Measurements from ENCODE around the gene TAF15. TPM values are rescaled to one million over a fixed set of nuclear protein-coding genes. Genes with fewer than 3 reads are reported as not detected.
A peak's percentile ranks its signal among the peaks of the same experiment; 100 is the strongest.

The TAF15 gene
- total and polyA plus RNA-seq, 11 donors: 30.1 to 151 (median 116) TPM

DNA sequence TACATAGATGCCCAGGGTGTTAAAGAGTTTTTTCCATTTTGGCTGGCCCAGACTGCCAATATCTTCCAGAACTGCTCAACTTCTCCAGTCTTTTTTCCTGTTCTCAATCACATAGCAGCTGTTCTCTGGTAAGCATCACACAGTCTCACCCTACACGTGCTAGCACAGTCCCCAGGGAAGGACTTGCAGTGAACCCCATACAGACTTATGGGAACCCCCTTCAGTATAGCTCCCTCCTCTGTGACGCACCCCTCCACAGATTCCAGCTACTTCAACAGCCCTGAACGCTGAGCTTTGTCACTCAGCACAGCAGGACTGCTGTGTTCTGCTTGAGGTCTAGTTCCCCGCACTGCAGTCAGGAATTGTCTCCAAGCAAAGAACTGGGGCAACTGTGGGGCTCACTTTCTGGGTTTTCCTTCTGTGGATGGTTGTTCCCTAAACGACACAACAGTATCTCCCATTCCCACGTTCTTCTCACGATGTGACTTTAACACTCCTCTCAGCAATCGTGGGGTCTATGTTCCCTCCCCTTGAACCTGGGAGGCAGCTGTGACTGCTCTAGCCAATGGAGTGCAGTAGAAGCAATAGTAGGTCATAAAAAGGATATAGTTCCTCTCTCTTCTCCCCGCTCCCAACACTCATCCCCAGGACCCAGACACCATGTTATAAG lies 17.5 kb upstream of the TAF15 start:
- WGBS, 4 donors: 68 to 74% (median 70%) methylated on average over 9 of the region's 9 CpGs
- no peak overlapping the region for H3K4me3 ChIP-seq
- ATAC-seq (no peak), DNase-seq (no peak)
- peaks cover 0 to 7% (median 0%) of the 10 kb centered on the region in 12 donors for H3K9me3 ChIP-seq
- H3K4me1 ChIP-seq: peaks cover 0 to 20% (median 10%) of the 10 kb centered on the region in 12 donors
- H3K36me3 ChIP-seq: no peaks in the 10 kb centered on the region
- peak overlapping the region in 1 of 12 donors; percentile 23 for H3K27ac ChIP-seq
- TF ChIP-seq POLR2A (IDR thresholded peaks at IDR 0.05): no peak
- TF ChIP-seq, protein P1, sequence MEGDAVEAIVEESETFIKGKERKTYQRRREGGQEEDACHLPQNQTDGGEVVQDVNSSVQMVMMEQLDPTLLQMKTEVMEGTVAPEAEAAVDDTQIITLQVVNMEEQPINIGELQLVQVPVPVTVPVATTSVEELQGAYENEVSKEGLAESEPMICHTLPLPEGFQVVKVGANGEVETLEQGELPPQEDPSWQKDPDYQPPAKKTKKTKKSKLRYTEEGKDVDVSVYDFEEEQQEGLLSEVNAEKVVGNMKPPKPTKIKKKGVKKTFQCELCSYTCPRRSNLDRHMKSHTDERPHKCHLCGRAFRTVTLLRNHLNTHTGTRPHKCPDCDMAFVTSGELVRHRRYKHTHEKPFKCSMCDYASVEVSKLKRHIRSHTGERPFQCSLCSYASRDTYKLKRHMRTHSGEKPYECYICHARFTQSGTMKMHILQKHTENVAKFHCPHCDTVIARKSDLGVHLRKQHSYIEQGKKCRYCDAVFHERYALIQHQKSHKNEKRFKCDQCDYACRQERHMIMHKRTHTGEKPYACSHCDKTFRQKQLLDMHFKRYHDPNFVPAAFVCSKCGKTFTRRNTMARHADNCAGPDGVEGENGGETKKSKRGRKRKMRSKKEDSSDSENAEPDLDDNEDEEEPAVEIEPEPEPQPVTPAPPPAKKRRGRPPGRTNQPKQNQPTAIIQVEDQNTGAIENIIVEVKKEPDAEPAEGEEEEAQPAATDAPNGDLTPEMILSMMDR (IDR thresholded peaks at IDR 0.05): no peak
- peaks cover 0 to 41% (median 7%) of the 10 kb centered on the region in 9 donors for H3K27me3 ChIP-seq
- intact Hi-C loops (cut with DNase I): no loop called here

DNA sequence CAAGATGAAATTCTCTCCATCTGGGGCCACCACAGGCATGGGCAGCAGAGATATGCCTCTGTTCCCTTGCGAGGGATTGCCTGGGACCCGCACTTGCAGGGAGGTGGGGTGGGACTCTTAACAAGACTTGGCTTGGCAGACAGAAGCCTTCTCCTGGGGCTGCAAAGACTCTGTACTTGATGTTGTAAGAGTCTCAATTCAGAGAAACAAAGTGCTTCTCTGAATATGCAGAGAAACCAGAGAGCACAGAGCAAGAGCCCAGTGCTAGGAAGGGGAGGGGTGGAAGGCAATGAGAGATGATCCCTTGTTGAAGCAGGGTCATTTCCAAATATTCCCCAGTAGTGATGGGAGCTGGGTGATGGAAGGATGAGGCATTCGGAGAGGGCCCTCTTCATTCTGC lies 16.0 kb upstream of the TAF15 start:
- H3K27ac ChIP-seq: no peak overlapping the region
- ATAC-seq (no peak), DNase-seq (no peak)
- TF ChIP-seq, protein P1 (IDR thresholded peaks at IDR 0.05): no peak
- no peak for TF ChIP-seq POLR2A (IDR thresholded peaks at IDR 0.05)
- peaks cover 0 to 20% (median 10%) of the 10 kb centered on the region in 12 donors for H3K4me1 ChIP-seq
- no peak overlapping the region for H3K4me3 ChIP-seq
- H3K36me3 ChIP-seq: no peaks in the 10 kb centered on the region
- H3K9me3 ChIP-seq: peaks cover 0 to 7% (median 0%) of the 10 kb centered on the region in 12 donors
- 70 to 90% (median 78%) methylated on average over 3 of the region's 3 CpGs for WGBS, 4 donors
- H3K27me3 ChIP-seq: peaks cover 0 to 41% (median 7%) of the 10 kb centered on the region in 9 donors
- intact Hi-C loops (cut with DNase I): no loop called here

DNA sequence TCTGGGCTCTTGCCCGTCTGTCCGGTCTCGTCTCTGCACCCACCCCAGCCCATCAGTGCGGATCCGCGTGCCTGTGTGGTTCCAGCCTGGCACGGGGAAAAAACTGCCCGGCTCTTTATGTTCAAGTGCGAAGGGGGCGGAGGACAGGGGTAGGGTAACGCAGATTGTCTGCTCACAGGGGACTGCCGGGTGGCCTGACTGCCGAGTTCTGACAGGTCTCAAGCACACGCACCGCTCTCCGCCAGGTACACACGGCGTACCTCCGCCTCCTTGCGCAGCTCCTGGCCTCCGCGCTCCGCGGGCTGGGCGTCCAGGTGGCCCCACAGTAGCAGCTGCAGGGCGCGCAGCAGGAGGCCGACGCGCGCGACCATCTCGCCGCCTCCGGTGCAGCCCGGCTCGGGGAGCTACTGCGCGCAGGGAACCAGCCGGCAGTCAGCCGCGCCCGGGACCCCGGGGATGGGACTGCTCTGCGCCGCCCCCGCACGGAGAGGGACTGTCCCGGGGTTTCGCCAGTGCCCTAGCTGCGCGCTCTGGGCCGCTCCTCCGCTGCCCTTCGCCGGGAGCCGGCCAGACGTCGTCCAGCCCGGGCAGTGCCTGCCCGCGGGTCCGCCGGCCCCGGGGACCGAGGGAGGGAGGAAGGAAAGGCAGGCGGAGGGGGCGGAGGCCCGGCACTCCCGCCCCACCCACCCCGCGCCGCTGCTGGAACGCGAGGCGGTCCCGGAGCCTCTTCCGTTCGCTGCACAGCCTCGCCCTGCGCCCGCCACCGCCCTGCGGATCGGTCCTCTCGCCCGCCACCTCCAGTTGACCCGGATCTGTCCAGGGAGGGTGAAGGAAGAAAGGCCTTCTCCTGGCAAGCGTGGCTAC lies 14.0 kb upstream of the TAF15 start, which contains the start of gene MMP28:
MMP28 (minus strand) TSS at position 635 of the 864 bp plus-strand sequence; CDS start at position 371, 264 bp downstream.
- Histone ChIP-seq H3K36me3 (no peaks in the 10 kb centered on the region), H3K27ac (peak within 1 kb of the TSS in 3 of 12 donors; percentile 1 to 71 (median 38)), H3K27me3 (peaks cover 0 to 38% (median 7%) of the 10 kb centered on the region in 9 donors), H3K4me3 (peak within 1 kb of the TSS; percentile 39 to 75 (median 63)), H3K9me3 (peaks cover 0 to 7% (median 0%) of the 10 kb centered on the region in 12 donors), H3K4me1 (peaks cover 0 to 28% (median 17%) of the 10 kb centered on the region in 12 donors)
- intact Hi-C loops (cut with DNase I): no loop called here
- ATAC-seq (peak; percentile 37 to 76 (median 64)), DNase-seq (peak in 4 of 5 donors; percentile 45 to 69 (median 49))
- WGBS, 4 donors: 0 to 4% (median 1%) methylated on average over 11 to 89 of the region's 89 CpGs
- TF ChIP-seq, protein P1 (IDR thresholded peaks at IDR 0.05): no peak
- TF ChIP-seq POLR2A (IDR thresholded peaks at IDR 0.05): no peak

DNA sequence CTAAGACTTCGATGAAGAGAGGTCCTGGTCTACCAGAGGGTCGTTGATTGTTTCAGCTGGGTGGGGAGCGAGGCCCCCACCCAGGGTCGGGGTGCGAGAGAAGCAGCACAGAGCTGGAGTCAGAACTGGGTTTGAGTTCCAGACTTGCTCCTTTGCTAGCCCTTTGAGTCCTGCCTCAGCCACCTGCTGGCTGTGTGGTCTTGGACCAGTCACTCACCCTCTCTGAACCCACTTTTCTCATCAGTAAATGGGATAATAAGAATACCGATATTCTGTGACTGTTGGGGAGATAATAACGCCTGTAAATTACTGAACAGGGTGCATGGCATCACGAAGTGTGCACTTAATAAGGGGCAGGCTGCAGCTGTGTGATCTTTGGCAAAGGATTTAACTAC lies 13.4 kb upstream of the TAF15 start:
- intact Hi-C loops (cut with DNase I): no loop called here
- peak overlapping the region in 2 of 12 donors; percentile 38 to 71 for H3K27ac ChIP-seq
- peaks cover 0 to 34% (median 22%) of the 10 kb centered on the region in 12 donors for H3K4me1 ChIP-seq
- DNase-seq (no peak), ATAC-seq (no peak)
- TF ChIP-seq, protein P1 (IDR thresholded peaks at IDR 0.05): no peak
- no peak for TF ChIP-seq POLR2A (IDR thresholded peaks at IDR 0.05)
- H3K4me3 ChIP-seq: peak overlapping the region in 11 of 12 donors; percentile 55 to 75 (median 63)
- no peaks in the 10 kb centered on the region for H3K36me3 ChIP-seq
- WGBS, 4 donors: 38 to 49% (median 40%) methylated on average over 7 to 8 of the region's 8 CpGs
- H3K9me3 ChIP-seq: peaks cover 0 to 7% (median 0%) of the 10 kb centered on the region in 12 donors
- H3K27me3 ChIP-seq: peaks cover 0 to 37% (median 7%) of the 10 kb centered on the region in 9 donors
